Activated CD4-positive, alpha-beta memory T cell treated with anti-CD3 and anti-CD28 coated beads, Interleukin-2, amount 10 ng/mL, durations not matched to agents 7 days and 5 days (primary cell): Measurements from ENCODE around the gene SKAP1. TPM values are rescaled to one million over a fixed set of nuclear protein-coding genes. Genes with fewer than 3 reads are reported as not detected.

Experiments used
- CTCF ChIA-PET: fragments of 350-600 bp; sonication (Branson Sonifier 250); formaldehyde crosslinking; loops from one replicate; lab custom pipeline; 2021; ENCODE audit warnings: antibody characterized with exemption, inconsistent platforms; lab: Charles Lee
- POLR2A ChIA-PET: fragments of 350-600 bp; sonication (Branson Sonifier 250); formaldehyde crosslinking; loops from one replicate; lab custom pipeline; 2021; ENCODE audit warnings: antibody characterized with exemption; lab: Charles Lee
- DNase-seq: peaks from one replicate; pipeline ENCODE4 v3.0.0-alpha.2; 2020
- H3K27ac Mint-ChIP-seq: one replicate; pipeline ENCODE4 v1.8.0; 2021; ENCODE audit warnings: mild to moderate bottlenecking, mixed read lengths
- H3K27me3 Mint-ChIP-seq: one replicate; pipeline ENCODE4 v1.8.0; 2021; ENCODE audit warnings: mixed read lengths
- H3K36me3 Mint-ChIP-seq: one replicate; pipeline ENCODE4 v1.8.0; 2021; ENCODE audit warnings: low read depth, mixed read lengths
- H3K4me1 Mint-ChIP-seq: one replicate; pipeline ENCODE4 v1.8.0; 2021; ENCODE audit warnings: mixed read lengths
- H3K4me3 Mint-ChIP-seq: one replicate; pipeline ENCODE4 v1.8.0; 2021; ENCODE audit warnings: mild to moderate bottlenecking, mixed read lengths
- H3K9me3 Mint-ChIP-seq: one replicate; pipeline ENCODE4 v1.8.0; 2021; ENCODE audit warnings: mixed read lengths
- total RNA-seq, 2 experiments: library from RNA; stranded (reverse); gene quantifications; one replicate each; pipeline ENCODE4 v1.2.3, GENCODE V29; 2021

The SKAP1 gene
- total RNA-seq, 2 experiments from 2014 or later: 132 to 133 TPM

DNA sequence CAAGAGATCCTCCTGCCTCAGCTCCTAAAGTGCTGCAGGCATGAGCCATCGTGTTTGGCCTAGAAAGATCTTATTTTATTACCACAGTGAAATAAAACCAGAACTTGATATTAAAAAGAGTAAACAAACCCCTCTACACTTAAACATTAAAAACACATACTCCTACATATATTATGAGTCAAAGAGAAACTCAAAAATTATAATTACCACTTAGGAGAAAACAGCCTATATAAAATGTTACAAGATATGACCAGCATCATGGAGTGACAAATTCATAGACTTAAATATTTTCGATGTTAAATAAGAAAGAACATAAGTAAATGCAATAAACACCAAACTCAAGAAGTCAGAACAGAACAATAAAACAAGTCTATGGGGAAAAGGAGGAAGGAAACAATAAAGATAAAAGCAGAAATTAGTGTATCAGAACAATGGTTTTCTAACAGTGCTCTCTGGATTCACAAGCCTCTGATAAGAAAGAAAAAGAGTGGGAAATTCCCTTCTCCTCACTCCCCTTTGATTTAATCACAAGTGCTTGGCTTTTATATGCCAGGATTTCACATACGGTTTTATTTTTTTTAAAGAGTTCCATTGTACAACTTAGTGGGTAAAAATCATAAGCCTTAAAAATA is 23.0 kb downstream of the SKAP1 start:
- ChIA-PET POLR2A (no interaction called here), CTCF (no interaction called here)
- H3K27ac Mint-ChIP-seq: no peak overlapping the region
- no peak overlapping the region for H3K4me3 Mint-ChIP-seq
- H3K9me3 Mint-ChIP-seq: no peaks in the 10 kb centered on the region
- DNase-seq: no peak
- H3K27me3 Mint-ChIP-seq: no peaks in the 10 kb centered on the region
- H3K36me3 Mint-ChIP-seq: peaks cover 63% of the 10 kb centered on the region
- peaks cover 43% of the 10 kb centered on the region for H3K4me1 Mint-ChIP-seq

- no peak overlapping the region for H3K27ac Mint-ChIP-seq
- no peaks in the 10 kb centered on the region for H3K27me3 Mint-ChIP-seq
- DNase-seq: no peak
- peaks cover 56% of the 10 kb centered on the region for H3K36me3 Mint-ChIP-seq
- H3K4me1 Mint-ChIP-seq: peaks cover 27% of the 10 kb centered on the region
- ChIA-PET CTCF (interaction anchor here (1.1 kb wide), 1 partner anchor 43 kb away, joined by 3 read pairs; no protein-coding TSS in a partner anchor), POLR2A (no interaction called here)
- no peaks in the 10 kb centered on the region for H3K9me3 Mint-ChIP-seq
- H3K4me3 Mint-ChIP-seq: no peak overlapping the region
These were observed 35.2 kb downstream of the SKAP1 start for GRCh38 chr17:48394821-48395220.

GRCh38 chr17:48393283-48393682 is 36.7 kb downstream of the SKAP1 start:
- H3K9me3 Mint-ChIP-seq: no peaks in the 10 kb centered on the region
- DNase-seq: no peak
- H3K4me3 Mint-ChIP-seq: no peak overlapping the region
- H3K36me3 Mint-ChIP-seq: peaks cover 56% of the 10 kb centered on the region
- ChIA-PET CTCF (interaction anchor here (0.7 to 1.1 kb wide), 3 partner anchors 49 to 99 kb away, joined by 3 read pairs; no protein-coding TSS in a partner anchor), POLR2A (interaction anchor here (0.9 to 1.5 kb wide), 3 partner anchors 10 to 41 kb away, joined by 3 to 4 read pairs (median 4); no protein-coding TSS in a partner anchor)
- H3K4me1 Mint-ChIP-seq: peaks cover 26% of the 10 kb centered on the region
- no peaks in the 10 kb centered on the region for H3K27me3 Mint-ChIP-seq
- no peak overlapping the region for H3K27ac Mint-ChIP-seq

DNA sequence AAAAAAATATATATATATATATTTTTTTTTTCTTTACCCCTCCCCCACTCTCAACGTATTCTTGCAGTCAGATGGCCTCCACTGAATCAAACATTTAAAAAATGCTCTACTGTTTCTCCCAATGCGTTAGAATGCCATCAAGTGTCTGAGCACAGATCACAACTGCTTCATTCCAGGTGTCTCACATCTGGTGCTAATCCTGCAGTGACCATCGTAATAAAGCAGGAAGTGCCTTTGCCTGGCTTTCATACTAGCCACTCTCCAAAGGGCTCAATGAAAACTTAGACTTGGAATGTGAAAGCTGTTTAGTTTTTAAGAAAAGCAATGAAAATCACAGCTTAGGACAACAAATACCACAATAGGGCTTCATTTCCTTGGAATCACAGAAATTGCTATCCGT is 37.2 kb downstream of the SKAP1 start:
- Mint-ChIP-seq H3K9me3 (no peaks in the 10 kb centered on the region), H3K27me3 (no peaks in the 10 kb centered on the region), H3K27ac (no peak overlapping the region), H3K4me1 (peaks cover 26% of the 10 kb centered on the region), H3K4me3 (no peak overlapping the region), H3K36me3 (peaks cover 56% of the 10 kb centered on the region)
- ChIA-PET POLR2A (interaction anchor here (0.9 to 1.5 kb wide), 3 partner anchors 10 to 41 kb away, joined by 3 to 4 read pairs (median 4); no protein-coding TSS in a partner anchor), CTCF (interaction anchor here (0.7 to 1.1 kb wide), 3 partner anchors 50 to 99 kb away, joined by 3 read pairs; no protein-coding TSS in a partner anchor)
- DNase-seq: no peak

DNA sequence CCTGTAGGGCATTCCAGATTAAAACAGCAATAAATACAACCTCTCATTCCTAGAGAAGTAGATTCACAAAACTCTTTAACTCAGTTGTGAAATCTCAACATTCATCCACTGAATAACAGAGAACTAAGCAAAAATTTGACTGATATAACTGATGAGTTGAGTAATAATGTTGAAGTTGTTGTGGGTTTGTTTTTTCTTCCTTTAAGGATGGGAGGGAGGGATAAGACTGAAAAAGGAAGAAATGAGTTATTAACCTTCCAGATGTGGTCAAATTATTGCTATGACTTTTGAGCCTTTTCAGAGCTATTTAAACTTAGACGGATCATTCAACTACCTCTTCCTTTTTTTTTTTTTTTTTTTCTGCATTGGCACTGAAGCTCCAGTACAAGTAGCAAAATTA is 38.6 kb downstream of the SKAP1 start:
- ChIA-PET POLR2A (interaction anchor here (0.7 to 1.4 kb wide), 2 partner anchors 21 to 81 kb away, joined by 3 read pairs; no protein-coding TSS in a partner anchor), CTCF (interaction anchor here (0.7 to 1.0 kb wide), 4 partner anchors 13 to 260 kb away, joined by 3 read pairs; no protein-coding TSS in a partner anchor)
- peaks cover 60% of the 10 kb centered on the region for H3K36me3 Mint-ChIP-seq
- no peaks in the 10 kb centered on the region for H3K9me3 Mint-ChIP-seq
- H3K27me3 Mint-ChIP-seq: no peaks in the 10 kb centered on the region
- DNase-seq: no peak
- no peak overlapping the region for H3K27ac Mint-ChIP-seq
- H3K4me3 Mint-ChIP-seq: no peak overlapping the region
- peaks cover 29% of the 10 kb centered on the region for H3K4me1 Mint-ChIP-seq

GRCh38 chr17:48389903-48390302 is 40.1 kb downstream of the SKAP1 start:
- ChIA-PET POLR2A (interaction anchor here (1.2 kb wide), 1 partner anchor 69 kb away, joined by 3 read pairs; no protein-coding TSS in a partner anchor), CTCF (interaction anchor here (1.2 kb wide), 1 partner anchor 9 kb away, joined by 4 read pairs; no protein-coding TSS in a partner anchor)
- no peaks in the 10 kb centered on the region for H3K9me3 Mint-ChIP-seq
- no peak for DNase-seq
- H3K27me3 Mint-ChIP-seq: no peaks in the 10 kb centered on the region
- no peak overlapping the region for H3K27ac Mint-ChIP-seq
- no peak overlapping the region for H3K4me3 Mint-ChIP-seq
- peaks cover 25% of the 10 kb centered on the region for H3K4me1 Mint-ChIP-seq
- peaks cover 56% of the 10 kb centered on the region for H3K36me3 Mint-ChIP-seq

GRCh38 chr17:48388955-48389743 is 40.9 kb downstream of the SKAP1 start:
- H3K36me3 Mint-ChIP-seq: peaks cover 57% of the 10 kb centered on the region
- POLR2A ChIA-PET: interaction anchor here (0.7 to 1.3 kb wide), 2 partner anchors 10 to 68 kb away, joined by 3 read pairs; no protein-coding TSS in a partner anchor
- CTCF ChIA-PET: no interaction called here
- H3K4me3 Mint-ChIP-seq: no peak overlapping the region
- no peak for DNase-seq
- no peaks in the 10 kb centered on the region for H3K9me3 Mint-ChIP-seq
- no peaks in the 10 kb centered on the region for H3K27me3 Mint-ChIP-seq
- peaks cover 26% of the 10 kb centered on the region for H3K4me1 Mint-ChIP-seq
- no peak overlapping the region for H3K27ac Mint-ChIP-seq

DNA sequence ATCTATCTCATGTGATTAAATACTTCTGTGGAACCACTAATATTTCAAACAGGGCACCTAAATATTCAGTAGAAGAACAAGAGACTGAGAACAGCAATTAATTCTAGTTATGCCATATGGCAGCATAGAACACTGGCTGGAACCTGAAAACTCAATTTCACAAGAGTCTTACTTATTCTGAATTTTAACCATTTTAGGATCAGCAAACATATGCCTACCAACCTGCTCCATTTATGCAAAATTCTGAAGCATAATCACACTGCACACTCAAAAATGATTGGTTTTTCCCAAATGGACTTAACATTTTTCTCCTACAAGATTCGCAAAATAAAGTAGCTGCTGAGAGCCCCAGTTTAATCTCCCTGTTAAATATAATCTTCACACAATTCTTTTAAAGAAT is 43.2 kb downstream of the SKAP1 start:
- no peak for DNase-seq
- Mint-ChIP-seq H3K27ac (no peak overlapping the region), H3K36me3 (peaks cover 60% of the 10 kb centered on the region), H3K4me1 (peaks cover 17% of the 10 kb centered on the region), H3K4me3 (no peak overlapping the region), H3K9me3 (no peaks in the 10 kb centered on the region), H3K27me3 (no peaks in the 10 kb centered on the region)
- ChIA-PET POLR2A (interaction anchor here (1.2 kb wide), 1 partner anchor 67 kb away, joined by 3 read pairs; no protein-coding TSS in a partner anchor), CTCF (interaction anchor here (1.1 to 1.4 kb wide), 2 partner anchors 35 to 106 kb away, joined by 3 to 5 read pairs; no protein-coding TSS in a partner anchor)

- no peak overlapping the region for H3K4me3 Mint-ChIP-seq
- ChIA-PET CTCF (interaction anchor here (1.1 kb wide), 2 partner anchors 10 to 33 kb away, joined by 4 to 5 read pairs; no protein-coding TSS in a partner anchor), POLR2A (no interaction called here)
- no peak overlapping the region for H3K27ac Mint-ChIP-seq
- DNase-seq: no peak
- H3K9me3 Mint-ChIP-seq: no peaks in the 10 kb centered on the region
- peaks cover 64% of the 10 kb centered on the region for H3K36me3 Mint-ChIP-seq
- H3K4me1 Mint-ChIP-seq: peaks cover 12% of the 10 kb centered on the region
- no peaks in the 10 kb centered on the region for H3K27me3 Mint-ChIP-seq
These were observed 44.7 kb downstream of the SKAP1 start for GRCh38 chr17:48385319-48385718.

DNA sequence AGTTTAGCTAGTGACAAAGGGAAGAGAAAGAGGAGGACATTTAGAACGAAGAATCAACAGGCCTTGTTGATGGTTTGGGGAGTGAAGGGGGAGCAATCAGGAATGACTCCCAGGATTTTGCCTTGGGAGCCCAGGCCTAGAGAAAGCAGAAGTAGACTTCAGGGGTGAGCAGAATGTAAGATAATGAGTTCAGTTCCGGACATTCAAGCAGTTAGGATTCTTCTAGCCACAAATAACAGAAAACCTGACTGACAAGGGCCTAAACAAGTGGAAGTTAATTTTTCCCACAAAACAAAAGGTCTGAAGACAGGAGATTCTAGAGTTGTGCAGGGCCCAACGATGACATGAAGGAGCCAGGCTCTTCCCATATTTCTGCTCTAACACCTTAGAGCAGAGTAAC is 45.9 kb downstream of the SKAP1 start:
- Mint-ChIP-seq H3K27ac (no peak overlapping the region), H3K9me3 (no peaks in the 10 kb centered on the region), H3K4me1 (peaks cover 8% of the 10 kb centered on the region), H3K4me3 (no peak overlapping the region), H3K27me3 (no peaks in the 10 kb centered on the region), H3K36me3 (peaks cover 58% of the 10 kb centered on the region)
- ChIA-PET POLR2A (no interaction called here), CTCF (no interaction called here)
- DNase-seq: no peak

DNA sequence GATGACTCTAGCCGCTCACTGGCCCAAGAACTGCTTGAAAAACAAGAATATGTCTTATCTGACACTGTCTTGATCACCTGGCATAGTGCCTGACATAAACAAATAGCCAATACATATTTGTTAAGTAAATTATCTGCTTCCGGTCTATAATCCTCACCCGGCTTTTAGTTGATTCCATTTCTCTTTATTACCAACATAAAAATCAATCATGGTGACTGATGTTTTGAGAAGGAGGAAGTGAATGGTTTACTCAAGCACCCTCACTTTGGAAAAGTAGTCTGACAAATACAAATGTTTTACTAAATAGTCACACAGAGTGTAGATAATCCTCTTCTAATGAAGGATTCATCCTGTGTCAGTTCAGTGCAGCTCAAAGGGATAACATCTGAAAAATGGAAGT is 47.0 kb downstream of the SKAP1 start:
- Mint-ChIP-seq H3K4me3 (no peak overlapping the region), H3K27ac (no peak overlapping the region), H3K9me3 (no peaks in the 10 kb centered on the region), H3K27me3 (no peaks in the 10 kb centered on the region), H3K4me1 (peaks cover 8% of the 10 kb centered on the region), H3K36me3 (peaks cover 56% of the 10 kb centered on the region)
- ChIA-PET CTCF (interaction anchor here (0.7 kb wide), 1 partner anchor 372 kb away, joined by 3 read pairs; no protein-coding TSS in a partner anchor), POLR2A (no interaction called here)
- DNase-seq: no peak

DNA sequence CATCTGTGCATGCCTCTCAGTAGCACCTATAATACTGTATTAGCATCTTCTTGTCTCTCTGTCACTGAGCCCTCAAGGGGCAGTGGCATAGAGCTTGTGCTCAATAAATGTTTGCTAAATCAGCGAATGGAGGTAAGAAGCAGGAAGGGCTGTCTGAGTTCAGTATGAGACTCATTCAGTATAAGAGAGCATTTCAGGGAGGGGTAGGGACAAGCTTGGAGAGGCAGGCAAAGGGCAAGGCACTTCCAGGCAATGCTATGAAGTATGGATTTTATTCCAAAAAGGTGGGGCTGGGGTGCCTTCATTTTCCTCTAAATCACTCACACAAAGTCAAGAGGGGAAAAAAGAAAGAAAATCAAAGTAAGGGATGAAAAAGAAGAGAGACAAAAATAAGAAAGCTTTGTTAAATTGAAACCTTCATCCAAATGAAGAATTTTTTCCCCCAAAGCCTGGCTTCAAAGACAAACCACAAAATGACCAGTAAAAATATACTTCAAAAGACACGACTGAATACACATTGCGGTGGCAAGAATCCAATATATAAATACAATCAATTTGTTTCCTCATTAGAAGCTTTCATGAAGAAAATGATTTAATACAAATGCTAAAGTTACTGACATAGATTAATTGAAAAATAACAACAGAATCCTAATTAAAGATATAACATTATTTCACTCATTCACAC is 51.2 kb downstream of the SKAP1 start:
- DNase-seq: no peak
- H3K27ac Mint-ChIP-seq: no peak overlapping the region
- ChIA-PET POLR2A (interaction anchor here (1.5 kb wide), 1 partner anchor 61 kb away, joined by 3 read pairs; no protein-coding TSS in a partner anchor), CTCF (interaction anchor here (0.6 to 1.5 kb wide), 5 partner anchors 13 to 96 kb away, joined by 3 to 7 read pairs (median 3); no protein-coding TSS in a partner anchor)
- no peaks in the 10 kb centered on the region for H3K9me3 Mint-ChIP-seq
- peaks cover 4% of the 10 kb centered on the region for H3K4me1 Mint-ChIP-seq
- no peaks in the 10 kb centered on the region for H3K27me3 Mint-ChIP-seq
- H3K4me3 Mint-ChIP-seq: no peak overlapping the region
- peaks cover 29% of the 10 kb centered on the region for H3K36me3 Mint-ChIP-seq
